Measurements from ENCODE around the gene ATP1A4. TPM values are rescaled to one million over a fixed set of nuclear protein-coding genes. Genes with fewer than 3 reads are reported as not detected.

Gene ATP1A4
- total and polyA plus RNA-seq, 2 donors (not counting 1 experiment from before 2014, with no cell fraction given): not detected

GRCh38 chr1:160225345-160225744 is 73.9 kb downstream of the ATP1A4 start:
- H3K9ac ChIP-seq (ENCODE audit: insufficient read depth, low read length): no peak overlapping the region
- H3K79me2 ChIP-seq (ENCODE audit: control insufficient read depth, insufficient read depth, low read length): no peaks in the 10 kb centered on the region
- no peaks in the 10 kb centered on the region for H4K20me1 ChIP-seq (ENCODE audit: control insufficient read depth, extremely low read depth, insufficient read depth, low read length)
- no peaks in the 10 kb centered on the region for H3K4me1 ChIP-seq (ENCODE audit: control insufficient read depth, extremely low read depth, insufficient read depth, low read length)
- no peak overlapping the region for H3K27ac ChIP-seq (ENCODE audit: insufficient read depth, low read length)
- no peak overlapping the region for H3K4me2 ChIP-seq (ENCODE audit: extremely low read depth, insufficient read depth, low read length)
- peaks cover 18% of the 10 kb centered on the region for H3K36me3 ChIP-seq (ENCODE audit: control insufficient read depth, insufficient read depth, low read length)
- no peaks in the 10 kb centered on the region for H3K9me3 ChIP-seq (ENCODE audit: control insufficient read depth, insufficient read depth, low read depth, low read length)
- TF ChIP-seq EZH2 (IDR thresholded peaks at IDR 0.05; ENCODE audit: low read length, missing control alignments): no peak
- no peak for TF ChIP-seq CTCF (conservative IDR thresholded peaks at IDR 0.05 in 1 of 2, IDR thresholded peaks at IDR 0.05 in 1 of 2; ENCODE audit: low read depth in 1 of 2, low read length in 2 of 2)
- no peak overlapping the region for H3K4me3 ChIP-seq (replicated peaks in 1 of 4; ENCODE audit: control extremely low read depth in 1 of 4, insufficient read depth in 1 of 4, low read depth in 3 of 4, low read length in 4 of 4)
- no peaks in the 10 kb centered on the region for H3K27me3 ChIP-seq (ENCODE audit: control insufficient read depth, insufficient read depth, low read length)
- no peak for DNase-seq (ENCODE audit: low read depth in 2 of 2)
- H2AFZ ChIP-seq (ENCODE audit: low read length): no peak overlapping the region

- H3K4me3 ChIP-seq (replicated peaks in 1 of 4; ENCODE audit: control extremely low read depth in 1 of 4, insufficient read depth in 1 of 4, low read depth in 3 of 4, low read length in 4 of 4): no peak overlapping the region
- H3K27ac ChIP-seq (ENCODE audit: insufficient read depth, low read length): no peak overlapping the region
- DNase-seq (ENCODE audit: low read depth in 2 of 2): no peak
- no peaks in the 10 kb centered on the region for H3K27me3 ChIP-seq (ENCODE audit: control insufficient read depth, insufficient read depth, low read length)
- no peaks in the 10 kb centered on the region for H3K9me3 ChIP-seq (ENCODE audit: control insufficient read depth, insufficient read depth, low read depth, low read length)
- no peak overlapping the region for H3K9ac ChIP-seq (ENCODE audit: insufficient read depth, low read length)
- H3K79me2 ChIP-seq (ENCODE audit: control insufficient read depth, insufficient read depth, low read length): no peaks in the 10 kb centered on the region
- no peaks in the 10 kb centered on the region for H4K20me1 ChIP-seq (ENCODE audit: control insufficient read depth, extremely low read depth, insufficient read depth, low read length)
- no peaks in the 10 kb centered on the region for H3K4me1 ChIP-seq (ENCODE audit: control insufficient read depth, extremely low read depth, insufficient read depth, low read length)
- H3K36me3 ChIP-seq (ENCODE audit: control insufficient read depth, insufficient read depth, low read length): peaks cover 18% of the 10 kb centered on the region
- TF ChIP-seq CTCF (conservative IDR thresholded peaks at IDR 0.05 in 1 of 2, IDR thresholded peaks at IDR 0.05 in 1 of 2; ENCODE audit: low read depth in 1 of 2, low read length in 2 of 2) (no peak), EZH2 (IDR thresholded peaks at IDR 0.05; ENCODE audit: low read length, missing control alignments) (no peak)
- no peak overlapping the region for H2AFZ ChIP-seq (ENCODE audit: low read length)
- H3K4me2 ChIP-seq (ENCODE audit: extremely low read depth, insufficient read depth, low read length): no peak overlapping the region
Measured at GRCh38 chr1:160226623-160227022, 75.2 kb downstream of the ATP1A4 start.

- Histone ChIP-seq H3K36me3 (ENCODE audit: control insufficient read depth, insufficient read depth, low read length) (peaks cover 18% of the 10 kb centered on the region), H3K27me3 (ENCODE audit: control insufficient read depth, insufficient read depth, low read length) (no peaks in the 10 kb centered on the region)
Measured at GRCh38 chr1:160227034-160227433, 75.6 kb downstream of the ATP1A4 start.

More at GRCh38 chr1:160227034-160227433, 75.6 kb downstream of the ATP1A4 start:
- Histone ChIP-seq H4K20me1 (ENCODE audit: control insufficient read depth, extremely low read depth, insufficient read depth, low read length) (no peaks in the 10 kb centered on the region), H3K27ac (ENCODE audit: insufficient read depth, low read length) (no peak overlapping the region), H3K9me3 (ENCODE audit: control insufficient read depth, insufficient read depth, low read depth, low read length) (no peaks in the 10 kb centered on the region), H3K9ac (ENCODE audit: insufficient read depth, low read length) (no peak overlapping the region), H3K4me3 (replicated peaks in 1 of 4; ENCODE audit: control extremely low read depth in 1 of 4, insufficient read depth in 1 of 4, low read depth in 3 of 4, low read length in 4 of 4) (no peak overlapping the region), H3K4me2 (ENCODE audit: extremely low read depth, insufficient read depth, low read length) (no peak overlapping the region), H3K4me1 (ENCODE audit: control insufficient read depth, extremely low read depth, insufficient read depth, low read length) (no peaks in the 10 kb centered on the region), H2AFZ (ENCODE audit: low read length) (no peak overlapping the region), H3K79me2 (ENCODE audit: control insufficient read depth, insufficient read depth, low read length) (no peaks in the 10 kb centered on the region)
- DNase-seq (ENCODE audit: low read depth in 2 of 2): peak in 1 of 2 donors; percentile 6
- TF ChIP-seq EZH2 (IDR thresholded peaks at IDR 0.05; ENCODE audit: low read length, missing control alignments): no peak
- no peak for TF ChIP-seq CTCF (conservative IDR thresholded peaks at IDR 0.05 in 1 of 2, IDR thresholded peaks at IDR 0.05 in 1 of 2; ENCODE audit: low read depth in 1 of 2, low read length in 2 of 2)

All from fibroblast of lung (primary cell).